Measurements from ENCODE around the gene ALG5. TPM values are rescaled to one million over a fixed set of nuclear protein-coding genes. Genes with fewer than 3 reads are reported as not detected.

The ALG5 gene, protein sequence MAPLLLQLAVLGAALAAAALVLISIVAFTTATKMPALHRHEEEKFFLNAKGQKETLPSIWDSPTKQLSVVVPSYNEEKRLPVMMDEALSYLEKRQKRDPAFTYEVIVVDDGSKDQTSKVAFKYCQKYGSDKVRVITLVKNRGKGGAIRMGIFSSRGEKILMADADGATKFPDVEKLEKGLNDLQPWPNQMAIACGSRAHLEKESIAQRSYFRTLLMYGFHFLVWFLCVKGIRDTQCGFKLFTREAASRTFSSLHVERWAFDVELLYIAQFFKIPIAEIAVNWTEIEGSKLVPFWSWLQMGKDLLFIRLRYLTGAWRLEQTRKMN
- 10 to 100 TPM; 14.4 to 15.1 TPM for total RNA-seq
- polyA plus RNA-seq (2013, experiment 1 of 2), result 26.3 TPM
- 27.5 TPM for polyA plus RNA-seq (2013, experiment 2 of 2)
- 24.4 to 71.0 (median 37.1) reads per million in 172 experiments for total RNA-seq

DNA sequence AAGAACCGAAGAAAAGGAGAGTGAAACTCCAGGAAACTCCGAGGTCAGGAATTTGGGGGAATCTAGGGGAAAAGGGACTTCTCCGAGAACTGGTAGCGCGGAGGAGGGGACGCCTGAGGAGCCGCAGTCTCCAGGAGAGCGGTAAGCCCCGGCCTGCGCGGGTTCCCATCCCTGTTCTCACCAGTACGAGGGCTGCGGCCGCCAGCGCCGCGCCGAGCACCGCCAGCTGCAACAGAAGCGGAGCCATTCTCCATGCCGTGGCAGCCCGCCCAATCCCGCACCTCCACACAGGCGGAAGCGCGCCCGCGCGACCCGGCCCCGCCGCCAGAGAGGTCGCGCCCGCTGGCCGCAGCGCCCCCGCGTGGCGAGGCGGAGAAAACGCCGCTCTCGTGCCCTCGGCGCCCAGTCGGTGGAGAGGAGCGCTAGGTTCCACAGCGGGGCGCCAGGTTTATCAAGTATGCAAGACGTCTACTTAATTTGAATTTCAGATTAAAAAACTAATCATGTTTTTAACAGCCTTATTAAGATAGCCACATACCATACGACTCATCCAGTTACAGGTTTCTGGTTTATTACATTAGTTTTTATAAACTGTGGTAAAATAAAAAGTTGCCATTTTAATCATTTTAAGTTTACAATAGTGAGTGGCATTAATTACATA, at the start of gene ALG5:
ALG5 (minus strand) TSS at position 287 of the 661 bp plus-strand sequence; CDS start at position 247, 40 bp downstream.
- Mint-ChIP-seq H3K4me1 (ENCODE audit: low read depth) (peaks cover 47% of the 10 kb centered on the region), H3K4me3 (peak within 1 kb of the TSS; percentile 96), H3K27ac (peak within 1 kb of the TSS; percentile 99), H3K36me3 (ENCODE audit: low read depth) (peaks cover 75% of the 10 kb centered on the region), H3K27me3 (peaks cover 5% of the 10 kb centered on the region), H3K9me3 (no peaks in the 10 kb centered on the region)
- Histone ChIP-seq H3K4me1 (ENCODE audit: insufficient read depth, low read length) (peaks cover 12% of the 10 kb centered on the region), H3K9me3 (ENCODE audit: control insufficient read depth in 1 of 2, insufficient read depth in 1 of 2, low read length in 2 of 2) (no peaks in the 10 kb centered on the region), H3K27ac (ENCODE audit: low read depth in 1 of 2, low read length in 2 of 2) (peak within 1 kb of the TSS; percentile 98 to 99), H3K36me3 (ENCODE audit: insufficient read depth, low read length) (peaks cover 25% of the 10 kb centered on the region), H3K27me3 (ENCODE audit: control insufficient read depth in 1 of 2, insufficient read depth in 2 of 2, low read length in 2 of 2) (no peaks in the 10 kb centered on the region), H3K4me3 (ENCODE audit: low read length) (peak within 1 kb of the TSS; percentile 95)
- ChIA-PET CTCF (interaction anchor here (0.6 to 1.9 kb wide), 14 partner anchors 9 to 181 kb away, joined by 3 to 10 read pairs (median 4); partner anchors contain the start of gene RFXAP), POLR2A (interaction anchor here (0.7 to 3.4 kb wide), 14 partner anchors 9 to 1350 kb away, joined by 3 to 51 read pairs (median 8); partner anchors contain the start of genes SPART, SUPT20H and UFM1)
- TF ChIP-seq, protein P1, sequence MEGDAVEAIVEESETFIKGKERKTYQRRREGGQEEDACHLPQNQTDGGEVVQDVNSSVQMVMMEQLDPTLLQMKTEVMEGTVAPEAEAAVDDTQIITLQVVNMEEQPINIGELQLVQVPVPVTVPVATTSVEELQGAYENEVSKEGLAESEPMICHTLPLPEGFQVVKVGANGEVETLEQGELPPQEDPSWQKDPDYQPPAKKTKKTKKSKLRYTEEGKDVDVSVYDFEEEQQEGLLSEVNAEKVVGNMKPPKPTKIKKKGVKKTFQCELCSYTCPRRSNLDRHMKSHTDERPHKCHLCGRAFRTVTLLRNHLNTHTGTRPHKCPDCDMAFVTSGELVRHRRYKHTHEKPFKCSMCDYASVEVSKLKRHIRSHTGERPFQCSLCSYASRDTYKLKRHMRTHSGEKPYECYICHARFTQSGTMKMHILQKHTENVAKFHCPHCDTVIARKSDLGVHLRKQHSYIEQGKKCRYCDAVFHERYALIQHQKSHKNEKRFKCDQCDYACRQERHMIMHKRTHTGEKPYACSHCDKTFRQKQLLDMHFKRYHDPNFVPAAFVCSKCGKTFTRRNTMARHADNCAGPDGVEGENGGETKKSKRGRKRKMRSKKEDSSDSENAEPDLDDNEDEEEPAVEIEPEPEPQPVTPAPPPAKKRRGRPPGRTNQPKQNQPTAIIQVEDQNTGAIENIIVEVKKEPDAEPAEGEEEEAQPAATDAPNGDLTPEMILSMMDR (IDR thresholded peaks at IDR 0.05), result peak; percentile 97
- DNase-seq (peak; percentile 87 to 98 (median 92)), ATAC-seq (ENCODE audit: poor library complexity) (peak; percentile 62)
- intact Hi-C loops (cut with DNase I, micrococcal nuclease), result loop anchor here in 1 of 2 experiments (5.0 kb wide), 3 partner anchors 177 to 1353 kb away; partner anchors contain the start of gene SPART

DNA sequence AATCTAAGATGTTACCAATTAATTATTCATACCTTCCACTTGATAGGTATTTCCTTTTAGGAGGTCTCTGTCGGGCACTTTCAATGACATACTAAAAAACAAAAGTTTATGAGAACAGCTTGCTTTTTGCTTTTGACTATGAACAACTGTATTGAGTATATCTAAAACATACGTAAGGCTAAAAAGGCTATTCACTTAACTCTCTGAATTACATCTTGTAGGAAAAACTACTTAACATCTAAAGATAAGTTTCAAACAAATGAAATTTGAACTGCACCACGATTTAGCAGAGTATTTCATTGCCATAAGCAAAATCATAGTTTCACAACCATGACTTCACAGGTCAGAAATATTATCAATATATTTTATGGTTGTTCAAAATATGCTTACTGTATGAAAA, 48.7 kb upstream of the ALG5 start:
- ChIA-PET POLR2A (interaction anchor here (0.8 kb wide), 3 partner anchors 8 to 49 kb away, joined by 3 to 4 read pairs (median 4); partner anchors contain the start of gene ALG5), CTCF (interaction anchor here (1.2 to 1.5 kb wide), 4 partner anchors 9 to 49 kb away, joined by 3 to 5 read pairs (median 4); partner anchors contain the start of gene ALG5)
- ATAC-seq (ENCODE audit: poor library complexity), result no peak
- DNase-seq, result no peak
- Histone ChIP-seq H3K9me3 (ENCODE audit: control insufficient read depth in 1 of 2, insufficient read depth in 1 of 2, low read length in 2 of 2) (no peaks in the 10 kb centered on the region), H3K27ac (ENCODE audit: low read depth in 1 of 2, low read length in 2 of 2) (no peak overlapping the region), H3K4me3 (ENCODE audit: low read length) (no peak overlapping the region), H3K36me3 (ENCODE audit: insufficient read depth, low read length) (peaks cover 62% of the 10 kb centered on the region), H3K4me1 (ENCODE audit: insufficient read depth, low read length) (no peaks in the 10 kb centered on the region), H3K27me3 (ENCODE audit: control insufficient read depth in 1 of 2, insufficient read depth in 2 of 2, low read length in 2 of 2) (no peaks in the 10 kb centered on the region)
- intact Hi-C loops (cut with DNase I, micrococcal nuclease), result no loop called here
- H3K4me3 Mint-ChIP-seq, result no peak overlapping the region
- H3K27me3 Mint-ChIP-seq, result no peaks in the 10 kb centered on the region
- H3K27ac Mint-ChIP-seq, result no peak overlapping the region
- no peaks in the 10 kb centered on the region for H3K9me3 Mint-ChIP-seq
- TF ChIP-seq, protein P1 (IDR thresholded peaks at IDR 0.05), result no peak
- peaks cover 23% of the 10 kb centered on the region for H3K4me1 Mint-ChIP-seq (ENCODE audit: low read depth)
- peaks cover 83% of the 10 kb centered on the region for H3K36me3 Mint-ChIP-seq (ENCODE audit: low read depth)

DNA sequence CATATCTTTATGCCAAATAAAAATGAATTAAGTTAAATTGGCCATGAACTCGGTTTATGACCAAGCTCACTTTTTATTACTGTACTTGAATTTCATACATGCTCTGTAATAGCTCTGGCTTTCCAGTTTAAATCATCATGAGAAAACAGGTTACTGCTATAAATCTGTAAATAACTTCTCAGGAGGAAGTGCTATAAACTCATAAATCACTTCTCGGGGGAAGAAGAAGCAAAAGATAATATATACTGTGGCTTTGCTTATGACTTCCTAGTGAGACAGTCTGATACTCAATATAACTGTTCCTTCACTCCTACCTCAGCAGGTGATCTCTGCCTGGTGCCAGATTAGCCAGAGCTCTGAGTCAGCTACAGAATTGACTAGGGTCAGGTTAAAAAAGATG, 47.9 kb upstream of the ALG5 start:
- no peak for ATAC-seq (ENCODE audit: poor library complexity)
- Histone ChIP-seq H3K27me3 (ENCODE audit: control insufficient read depth in 1 of 2, insufficient read depth in 2 of 2, low read length in 2 of 2) (no peaks in the 10 kb centered on the region), H3K36me3 (ENCODE audit: insufficient read depth, low read length) (peaks cover 70% of the 10 kb centered on the region), H3K4me3 (ENCODE audit: low read length) (no peak overlapping the region), H3K27ac (ENCODE audit: low read depth in 1 of 2, low read length in 2 of 2) (no peak overlapping the region), H3K9me3 (ENCODE audit: control insufficient read depth in 1 of 2, insufficient read depth in 1 of 2, low read length in 2 of 2) (no peaks in the 10 kb centered on the region), H3K4me1 (ENCODE audit: insufficient read depth, low read length) (no peaks in the 10 kb centered on the region)
- Mint-ChIP-seq H3K27me3 (no peaks in the 10 kb centered on the region), H3K36me3 (ENCODE audit: low read depth) (peaks cover 83% of the 10 kb centered on the region), H3K4me1 (ENCODE audit: low read depth) (peaks cover 14% of the 10 kb centered on the region), H3K4me3 (no peak overlapping the region), H3K9me3 (no peaks in the 10 kb centered on the region), H3K27ac (no peak overlapping the region)
- intact Hi-C loops (cut with DNase I, micrococcal nuclease), result no loop called here
- DNase-seq, result no peak
- TF ChIP-seq, protein P1 (IDR thresholded peaks at IDR 0.05), result no peak
- ChIA-PET POLR2A (interaction anchor here (0.8 kb wide), 2 partner anchors 8 to 47 kb away, joined by 3 to 4 read pairs; no protein-coding TSS in a partner anchor), CTCF (interaction anchor here (0.6 to 1.5 kb wide), 5 partner anchors 8 to 48 kb away, joined by 3 to 5 read pairs (median 3); partner anchors contain the start of gene ALG5)
